Left colon (tissue), 2 donors: ENCODE results near the gene CCDC89. TPM values are rescaled to one million over a fixed set of nuclear protein-coding genes. Genes with fewer than 3 reads are reported as not detected.
"Not testable (repeated sequence)": the region's sequence is repeated elsewhere in the genome, so short reads cannot be mapped to it uniquely, and the experiment has no call there.

ENCODE experiments used
- ATAC-seq: fragments of 200-7000 bp; cut with Tn5 transposase; one replicate; pipeline ENCODE4 v1.9.1; 2020; ENCODE audit warnings: mild to moderate bottlenecking, moderate library complexity
- DNase-seq, 2 donors: peaks; one replicate each; pipeline ENCODE4 v3.0.0-alpha.2; 2020
- intact Hi-C, 2 donors: fragments of 100-400 bp; cut with DNase I in 1 of 2; cut with micrococcal nuclease in 1 of 2; formaldehyde crosslinking; loops; one replicate each; pipeline versions ENCODE4 v1.11.2 to v1.14.0; 2022; cut with DNase I, micrococcal nuclease
- total RNA-seq, 2 donors: library from RNA; stranded (reverse); fragmentation: NEBNext Ultra II Directional; extraction: Animal tissue kit (Norgen Biotek cat#: 25700); gene quantifications; one replicate each; pipeline ENCODE4 v1.2.1, GENCODE V29; 2021
- donor health status: DM: no; HTN: no; CAD: no.
- donor health status: DM: yes; HTN: yes; CAD: no.

CCDC89 gene
- total RNA-seq, 2 donors from 2014 or later: 3.8 to 4.3 TPM

GRCh38 chr11:85697747-85698146 lies 11.8 kb upstream of the CCDC89 start:
- DNase-seq (no peak), ATAC-seq (no peak)
- intact Hi-C loops: no loop called here

GRCh38 chr11:85695546-85695945 lies 9.6 kb upstream of the CCDC89 start:
- intact Hi-C loops: no loop called here

GRCh38 chr11:85694385-85694980 lies 8.5 kb upstream of the CCDC89 start:
- peak; percentile 63 for ATAC-seq
- no peak for DNase-seq
- intact Hi-C loops: no loop called here

More at GRCh38 chr11:85695546-85695945, 9.6 kb upstream of the CCDC89 start:
- no peak for ATAC-seq
- no peak for DNase-seq

GRCh38 chr11:85685125-85685819 lies 723 bp downstream of the CCDC89 start:
- intact Hi-C loops: no loop called here
- DNase-seq: peak in 1 of 2 donors; percentile 16
- peak; percentile 14 for ATAC-seq

- DNase-seq (peak; percentile 51 to 69), ATAC-seq (peak; percentile 59)
- intact Hi-C loops: no loop called here
Measured at GRCh38 chr11:85682330-85683305, 3.4 kb downstream of the CCDC89 start.

- no peak for DNase-seq
- no peak for ATAC-seq
- intact Hi-C loops: no loop called here
Measured at GRCh38 chr11:85680897-85681296, 5.1 kb downstream of the CCDC89 start.

GRCh38 chr11:85679576-85679975 lies 6.4 kb downstream of the CCDC89 start:
- intact Hi-C loops: no loop called here
- DNase-seq (no peak), ATAC-seq (no peak)

GRCh38 chr11:85673393-85673792 lies 12.6 kb downstream of the CCDC89 start:
- no peak for ATAC-seq
- DNase-seq: no peak
- intact Hi-C loops: no loop called here

- ATAC-seq: no peak
- DNase-seq: no peak
- intact Hi-C loops: no loop called here
Measured at GRCh38 chr11:85672105-85672902, 13.7 kb downstream of the CCDC89 start.

- intact Hi-C loops, DNase-seq: not testable (repeated sequence)
- peak; percentile 82 for ATAC-seq
Measured at GRCh38 chr11:85670949-85671663, 14.9 kb downstream of the CCDC89 start.

- DNase-seq (no peak), ATAC-seq (no peak)
- intact Hi-C loops: no loop called here
Measured at GRCh38 chr11:85668157-85668556, 17.8 kb downstream of the CCDC89 start.

- no peak for DNase-seq
- ATAC-seq: no peak
- intact Hi-C loops: no loop called here
Measured at GRCh38 chr11:85666687-85667086, 19.3 kb downstream of the CCDC89 start.

GRCh38 chr11:85665733-85666132 lies 20.3 kb downstream of the CCDC89 start:
- peak; percentile 13 for ATAC-seq
- DNase-seq: no peak
- intact Hi-C loops: no loop called here

GRCh38 chr11:85664615-85665481 lies 21.1 kb downstream of the CCDC89 start, which contains the start of gene CREBZF:
CREBZF (minus strand) TSS chr11:85665129; CDS start chr11:85664875, 254 bp downstream.
- intact Hi-C loops: no loop called here
- peak; percentile 88 for ATAC-seq
- peak; percentile 94 to 96 for DNase-seq

GRCh38 chr11:85663753-85664614 lies 22.0 kb downstream of the CCDC89 start:
- intact Hi-C loops: no loop called here
- DNase-seq (peak; percentile 83 to 90), ATAC-seq (peak; percentile 79)

- DNase-seq (no peak), ATAC-seq (no peak)
- intact Hi-C loops: no loop called here
Measured at GRCh38 chr11:85663080-85663752, 22.8 kb downstream of the CCDC89 start.
